Coronary artery (tissue), 2 donors: Measurements from ENCODE around the gene CDC25B.
A peak's percentile ranks its signal among the peaks of the same experiment; 100 is the strongest.

ENCODE experiments used
- DNase-seq: peaks from one replicate; pipeline ENCODE4 v3.0.0-alpha.2; 2017; ENCODE audit warnings: low spot score
- H3K27ac ChIP-seq, 2 donors: fragments of 200-600 bp; sonication (generic); one replicate each; pipeline ENCODE4 v1.5.1; 2016 to 2019
- H3K4me3 ChIP-seq: fragments of 200-600 bp; sonication (generic); 2 replicates; pipeline ENCODE4 v1.5.1; 2016; ENCODE audit warnings: mild to moderate bottlenecking, moderate library complexity
- TF ChIP-seq, protein P1 (sequence below): fragments of 200-600 bp; sonication (generic); IDR thresholded peaks from one replicate; pipeline ENCODE4 v1.5.1; 2019; ENCODE audit warnings: antibody characterized with exemption

CDC25B gene

DNA sequence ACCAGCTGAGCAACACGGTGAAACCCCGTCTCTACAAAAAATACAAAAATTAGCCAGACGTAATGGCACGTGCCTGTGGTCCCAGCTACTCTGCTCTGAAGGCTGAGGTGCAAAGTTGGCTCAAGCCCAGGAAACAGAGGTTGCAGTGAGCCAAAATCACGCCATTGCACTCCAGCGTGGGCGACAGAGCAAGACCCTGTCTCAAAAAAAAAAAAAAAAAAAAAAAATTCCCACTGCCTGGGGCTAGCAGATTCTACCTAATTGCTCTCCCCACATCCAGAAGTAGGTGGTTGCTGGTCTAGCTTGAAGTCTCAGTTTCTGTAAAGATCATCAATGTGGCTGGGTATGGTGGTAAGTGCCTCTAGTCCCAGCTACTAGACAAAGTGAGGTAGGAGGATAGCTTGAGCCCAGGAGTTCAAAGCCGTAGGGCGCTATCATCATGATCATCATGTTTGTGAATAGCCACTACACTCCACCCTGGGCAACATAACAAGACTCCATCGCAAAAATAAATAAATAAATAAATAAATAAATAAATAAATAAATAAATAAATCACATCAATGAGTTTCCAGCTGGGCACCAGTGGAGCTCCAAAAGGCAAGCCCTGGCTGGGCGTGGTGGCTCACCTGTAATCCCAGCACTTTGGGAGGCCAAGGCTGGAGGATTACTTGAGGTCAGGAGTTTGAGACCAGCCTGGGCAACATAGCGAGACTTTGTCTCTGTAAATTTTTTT lies 17.9 kb downstream of the CDC25B start:
- TF ChIP-seq, protein P1, sequence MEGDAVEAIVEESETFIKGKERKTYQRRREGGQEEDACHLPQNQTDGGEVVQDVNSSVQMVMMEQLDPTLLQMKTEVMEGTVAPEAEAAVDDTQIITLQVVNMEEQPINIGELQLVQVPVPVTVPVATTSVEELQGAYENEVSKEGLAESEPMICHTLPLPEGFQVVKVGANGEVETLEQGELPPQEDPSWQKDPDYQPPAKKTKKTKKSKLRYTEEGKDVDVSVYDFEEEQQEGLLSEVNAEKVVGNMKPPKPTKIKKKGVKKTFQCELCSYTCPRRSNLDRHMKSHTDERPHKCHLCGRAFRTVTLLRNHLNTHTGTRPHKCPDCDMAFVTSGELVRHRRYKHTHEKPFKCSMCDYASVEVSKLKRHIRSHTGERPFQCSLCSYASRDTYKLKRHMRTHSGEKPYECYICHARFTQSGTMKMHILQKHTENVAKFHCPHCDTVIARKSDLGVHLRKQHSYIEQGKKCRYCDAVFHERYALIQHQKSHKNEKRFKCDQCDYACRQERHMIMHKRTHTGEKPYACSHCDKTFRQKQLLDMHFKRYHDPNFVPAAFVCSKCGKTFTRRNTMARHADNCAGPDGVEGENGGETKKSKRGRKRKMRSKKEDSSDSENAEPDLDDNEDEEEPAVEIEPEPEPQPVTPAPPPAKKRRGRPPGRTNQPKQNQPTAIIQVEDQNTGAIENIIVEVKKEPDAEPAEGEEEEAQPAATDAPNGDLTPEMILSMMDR = no peak
- no peak for DNase-seq
- Histone ChIP-seq H3K27ac (no peak overlapping the region), H3K4me3 (no peak overlapping the region)

- no peak for DNase-seq
- Histone ChIP-seq H3K4me3 (no peak overlapping the region), H3K27ac (no peak overlapping the region)
- TF ChIP-seq, protein P1 = no peak
Measured at GRCh38 chr20:3814928-3815495, 18.9 kb downstream of the CDC25B start.

DNA sequence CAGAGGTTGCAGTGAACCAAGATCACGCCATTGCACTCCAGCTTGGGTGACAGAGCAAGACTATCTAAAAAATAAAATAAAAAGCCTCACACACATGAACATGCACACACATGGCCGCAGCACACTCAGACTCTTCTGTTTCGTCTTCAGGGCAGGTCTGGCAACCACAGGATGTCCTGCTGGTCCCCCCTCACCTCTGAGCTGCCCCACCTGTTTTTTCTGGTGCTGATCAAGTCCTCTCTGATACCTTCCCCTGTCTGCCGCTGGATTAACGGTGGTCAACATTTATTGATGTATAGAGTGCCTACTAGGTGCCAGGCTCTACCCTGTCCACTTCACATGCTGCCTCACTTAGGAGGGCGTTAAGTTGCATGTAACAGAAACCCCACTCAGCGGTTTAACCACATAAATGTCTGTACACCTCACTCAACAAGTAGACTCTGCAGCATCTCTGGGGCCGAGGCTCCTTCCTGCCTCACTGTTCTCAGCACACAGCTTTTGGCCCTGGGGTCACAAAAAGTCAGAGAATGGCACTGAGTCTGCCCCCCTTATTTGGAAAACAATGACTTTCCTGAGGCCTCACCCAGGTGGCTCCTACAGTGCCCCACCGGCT lies 19.7 kb downstream of the CDC25B start:
- Histone ChIP-seq H3K4me3 (no peak overlapping the region), H3K27ac (no peak overlapping the region)
- TF ChIP-seq, protein P1 = no peak
- DNase-seq = no peak

DNA sequence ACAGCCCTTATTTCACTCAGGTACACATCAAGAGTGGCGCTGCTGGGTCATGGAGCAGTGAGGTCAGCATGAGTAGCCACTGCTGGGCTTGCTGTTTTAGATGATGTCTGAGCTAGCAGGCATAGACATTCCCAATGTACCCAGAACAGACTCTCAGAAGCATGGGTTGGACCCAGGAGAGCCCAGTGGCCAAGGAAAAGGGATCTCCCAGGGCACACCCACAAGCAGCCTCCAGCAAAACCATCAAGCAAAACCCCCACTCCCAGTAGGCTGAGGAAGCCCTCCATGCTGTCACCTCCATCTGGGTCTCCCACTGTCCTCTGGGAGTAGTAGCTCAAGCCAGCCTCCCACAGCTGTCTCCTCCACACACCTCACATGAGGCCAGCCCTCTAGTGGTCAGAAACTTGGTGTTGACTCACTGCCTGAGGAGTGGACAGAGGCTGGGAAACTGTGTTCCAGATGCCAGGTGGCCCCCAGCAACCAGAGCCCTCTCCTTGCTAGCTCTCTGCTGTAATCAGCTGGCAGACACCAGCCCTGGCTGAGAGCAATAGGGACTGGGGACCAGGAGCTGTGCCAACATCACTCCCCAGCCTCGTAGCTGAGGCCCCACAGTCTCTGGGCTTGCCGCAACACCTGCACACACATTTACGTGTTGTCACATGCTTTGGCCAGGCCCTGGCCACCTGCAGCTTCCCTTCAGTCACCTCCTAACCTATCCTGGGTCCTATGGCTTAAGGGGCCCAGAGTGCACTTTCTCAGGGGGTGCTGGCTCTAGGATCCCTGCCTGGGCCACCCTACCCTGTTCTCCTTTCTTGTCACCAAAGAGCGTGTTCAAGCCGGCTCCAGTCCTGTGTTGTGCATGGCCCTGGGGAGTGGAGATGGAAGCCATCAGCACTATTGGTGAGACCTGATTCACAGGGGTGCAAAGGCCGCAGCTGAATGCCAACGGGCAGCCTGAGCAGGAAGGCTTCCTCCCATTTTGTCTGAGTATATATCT lies 22.3 kb downstream of the CDC25B start:
- TF ChIP-seq, protein P1 = peak; percentile 19
- H3K27ac ChIP-seq = peak overlapping the region in 1 of 2 donors; percentile 69
- DNase-seq = no peak
- H3K4me3 ChIP-seq = no peak overlapping the region

GRCh38 chr20:3819411-3820047 lies 23.4 kb downstream of the CDC25B start:
- Histone ChIP-seq H3K27ac (peak overlapping the region; percentile 95 to 98), H3K4me3 (peak overlapping the region; percentile 87)
- TF ChIP-seq, protein P1 = no peak
- peak; percentile 76 for DNase-seq
